NOMO-1 treated with DMSO at 0.1 percent for 48 hours (cell line): ENCODE results near the gene FLT1.

Source experiments
- DNase-seq: peaks from one replicate; lab custom pipeline; 2025; ENCODE audit not compliant: unreplicated experiment; lab: John Stamatoyannopoulos, UW

The FLT1 gene

DNA sequence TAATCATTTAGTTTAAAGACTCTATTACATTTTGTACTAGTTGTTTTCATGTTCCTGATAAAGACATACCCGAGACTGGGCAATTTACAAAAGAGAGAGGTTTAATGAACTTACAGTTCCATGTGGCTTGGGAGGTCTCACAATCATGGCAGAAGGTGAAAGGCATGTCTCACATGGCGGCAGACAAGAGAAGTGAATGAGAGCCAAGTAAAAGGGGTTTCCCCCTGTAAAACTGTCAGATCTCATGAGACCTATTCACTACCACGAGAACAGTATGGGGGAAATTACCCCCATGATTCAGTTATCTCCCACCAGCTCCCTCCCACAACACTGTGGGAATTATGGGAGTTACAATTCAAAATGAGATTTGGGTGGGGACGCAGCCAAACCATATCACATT is 227.4 kb downstream of the FLT1 start:
- DNase-seq: no peak

GRCh38 chr13:28258417-28258816 is 236.5 kb downstream of the FLT1 start:
- DNase-seq: peak; percentile 23

- no peak for DNase-seq
Observed at GRCh38 chr13:28257305-28257704, 237.6 kb downstream of the FLT1 start.

- DNase-seq: no peak
Observed at GRCh38 chr13:28252547-28252946, 242.4 kb downstream of the FLT1 start.

- DNase-seq: peak; percentile 38
Observed at GRCh38 chr13:28251466-28251865, 243.5 kb downstream of the FLT1 start.

GRCh38 chr13:28250542-28250941 is 244.4 kb downstream of the FLT1 start:
- DNase-seq: no peak
